HG02973 (cell line): ENCODE data around the gene FXR2.
A peak's percentile ranks its signal among the peaks of the same experiment; 100 is the strongest.
"Not testable (repeated sequence)": the region's sequence is repeated elsewhere in the genome, so short reads cannot be mapped to it uniquely, and the experiment has no call there.

Experiments used
- ATAC-seq: cut with Tn5 transposase; IDR thresholded peaks from one replicate; pipeline ENCODE4 v1.9.1; 2021; ENCODE audit warnings: moderate library complexity; ENCODE audit not compliant: unreplicated experiment

The FXR2 gene

DNA sequence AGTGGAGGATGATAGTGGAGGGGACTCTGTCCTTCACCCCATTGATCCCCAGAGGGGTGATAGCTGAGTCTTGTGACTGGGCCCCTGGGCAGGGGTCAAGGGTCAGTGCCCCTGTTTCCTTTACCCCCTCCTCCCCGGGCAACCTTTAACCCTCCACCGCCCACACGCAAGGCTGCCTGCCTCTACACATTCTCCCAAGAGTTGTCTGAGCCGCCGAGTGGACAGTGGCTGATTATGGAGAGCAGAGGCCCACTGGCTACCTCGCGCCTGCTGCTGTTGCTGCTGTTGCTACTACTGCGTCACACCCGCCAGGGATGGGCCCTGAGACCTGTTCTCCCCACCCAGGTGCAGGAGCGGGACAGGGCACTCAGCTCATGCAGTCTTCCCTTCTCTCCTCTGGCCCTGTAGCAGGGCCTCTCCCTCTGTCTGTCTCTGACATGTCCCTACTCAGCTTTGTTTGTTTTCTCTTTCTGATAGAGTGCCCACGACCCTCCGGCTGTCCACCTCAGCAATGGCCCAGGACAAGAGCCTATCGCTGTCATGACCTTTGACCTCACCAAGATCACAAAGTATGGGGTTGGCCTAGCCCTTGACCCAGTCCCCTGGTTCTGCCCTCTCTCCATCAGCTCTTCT is 15.4 kb upstream of the FXR2 start, which contains the start of gene SHBG:
Gene SHBG (plus strand): TSS at position 197 of the 633 bp plus-strand sequence. CDS start 38 bp downstream, at position 235.
- no peak for ATAC-seq

DNA sequence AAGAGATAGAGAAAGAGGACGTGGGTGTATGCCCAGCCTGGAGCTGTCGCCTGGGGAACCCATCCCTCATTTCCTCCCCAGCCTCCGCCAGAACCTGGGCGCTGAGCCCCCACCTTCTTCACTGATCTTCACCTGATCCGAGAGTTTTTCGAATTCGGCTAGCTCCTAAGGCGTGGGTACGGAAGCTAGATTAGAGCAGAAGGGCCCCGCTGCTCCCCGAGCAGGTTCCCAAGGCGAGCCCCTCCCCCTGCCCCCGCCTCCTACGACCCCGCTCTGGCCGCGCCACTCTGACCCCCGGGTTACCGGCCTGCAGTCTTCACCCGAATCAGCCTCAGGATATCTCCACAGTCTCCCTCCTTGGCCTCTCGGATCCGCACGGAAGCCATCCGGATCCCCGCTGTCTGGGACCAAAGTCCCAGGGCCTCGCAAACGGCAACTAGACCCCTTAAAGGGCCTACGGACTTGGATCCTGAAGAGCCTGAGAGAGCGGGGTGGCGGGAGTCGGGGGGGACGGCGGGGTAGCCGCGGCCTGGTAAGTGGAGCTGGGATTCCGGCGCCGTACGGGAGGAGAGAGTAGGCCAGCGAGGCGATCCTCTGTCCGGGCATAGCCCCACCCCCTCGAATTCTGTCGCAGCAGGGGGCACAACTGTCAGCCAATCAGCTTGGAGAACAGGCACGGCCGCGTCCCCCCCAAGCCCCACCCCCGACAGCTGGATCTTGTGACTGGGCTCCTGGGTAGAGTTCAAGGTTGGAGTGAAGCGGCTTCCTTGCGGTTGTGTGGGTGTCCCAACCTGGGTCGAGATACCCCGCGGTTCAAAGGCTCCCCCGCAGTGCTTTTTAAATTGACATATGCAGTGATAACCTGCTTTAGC is 12.8 kb upstream of the FXR2 start, which contains the start of gene SAT2:
Gene SAT2 (minus strand): TSS at position 572 of the 872 bp plus-strand sequence. CDS start 186 bp downstream, at position 386.
- peak; percentile 81 for ATAC-seq

DNA sequence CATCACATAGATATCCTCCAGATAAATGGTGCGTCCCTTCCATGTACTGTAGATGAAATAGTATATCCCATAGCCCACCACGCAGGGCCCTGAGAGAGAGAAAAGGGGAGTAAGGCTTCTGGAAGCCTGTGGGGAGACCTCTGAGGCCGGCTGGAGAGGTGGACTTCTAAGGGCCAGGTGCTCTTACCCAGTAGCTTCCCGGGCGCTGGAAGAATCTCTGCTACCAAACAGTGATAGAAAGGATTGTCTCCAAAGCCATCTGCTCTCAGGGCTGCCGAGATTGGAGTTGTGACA is 12.2 kb upstream of the FXR2 start:
- ATAC-seq, result no peak

DNA sequence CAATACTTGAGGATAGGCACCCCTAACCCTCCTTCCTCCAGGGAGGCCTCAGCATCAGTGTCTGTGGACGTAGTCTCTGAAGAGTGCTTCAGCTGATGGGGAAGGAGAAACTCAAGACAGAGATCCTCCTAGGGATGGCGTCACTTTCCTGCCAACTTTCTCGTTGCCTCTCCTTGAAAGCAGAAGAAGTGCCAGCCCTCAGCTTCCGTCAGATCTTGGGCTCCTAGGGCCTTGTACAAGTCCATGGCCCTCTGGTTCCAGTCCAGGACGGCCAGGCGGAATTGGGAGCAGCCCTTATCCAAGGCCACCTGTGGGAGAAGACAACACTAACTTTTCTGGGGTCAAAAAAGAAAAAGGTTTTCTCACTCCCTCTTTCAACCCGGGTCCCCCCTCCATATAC is 11.6 kb upstream of the FXR2 start:
- no peak for ATAC-seq

DNA sequence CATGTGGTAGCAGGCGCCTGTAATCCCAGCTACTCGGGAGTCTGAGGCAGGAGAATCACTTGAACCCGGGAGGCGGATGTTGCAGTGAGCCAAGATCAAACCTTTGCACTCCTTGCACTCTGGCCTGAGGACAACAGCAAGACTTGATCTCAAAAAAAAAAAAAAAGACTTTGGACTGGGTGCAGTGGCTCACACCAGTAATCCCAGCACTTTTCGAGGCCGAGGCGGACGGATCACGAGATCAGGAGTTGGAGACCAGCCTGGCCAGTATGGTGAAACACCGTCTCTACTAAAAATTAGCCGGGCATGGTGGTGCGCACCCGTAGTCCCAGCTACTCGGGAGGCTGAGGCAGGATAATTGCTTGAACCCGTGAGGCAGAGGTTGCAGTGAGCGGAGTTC is 11.1 kb upstream of the FXR2 start:
- ATAC-seq, result not testable (repeated sequence)

DNA sequence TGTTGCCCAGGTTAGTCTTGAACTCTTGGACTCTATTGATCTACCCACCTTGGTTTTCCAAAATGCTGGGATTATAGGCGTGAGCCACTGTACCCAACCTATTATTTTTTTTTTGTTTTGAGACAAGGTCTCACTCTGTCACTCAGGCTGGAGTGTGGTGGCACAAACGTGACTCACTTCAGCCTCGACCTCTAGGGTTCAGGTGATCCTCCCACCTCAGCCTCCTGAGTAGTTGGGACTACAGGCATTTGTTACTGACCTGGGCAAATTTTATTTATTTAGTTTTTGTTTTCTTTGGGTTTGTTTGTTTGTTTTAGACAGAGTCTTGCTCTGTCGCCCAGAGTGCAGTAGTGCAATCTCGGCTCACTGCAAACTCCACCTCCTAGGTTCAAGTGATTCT is 9.0 kb upstream of the FXR2 start:
- no peak for ATAC-seq

DNA sequence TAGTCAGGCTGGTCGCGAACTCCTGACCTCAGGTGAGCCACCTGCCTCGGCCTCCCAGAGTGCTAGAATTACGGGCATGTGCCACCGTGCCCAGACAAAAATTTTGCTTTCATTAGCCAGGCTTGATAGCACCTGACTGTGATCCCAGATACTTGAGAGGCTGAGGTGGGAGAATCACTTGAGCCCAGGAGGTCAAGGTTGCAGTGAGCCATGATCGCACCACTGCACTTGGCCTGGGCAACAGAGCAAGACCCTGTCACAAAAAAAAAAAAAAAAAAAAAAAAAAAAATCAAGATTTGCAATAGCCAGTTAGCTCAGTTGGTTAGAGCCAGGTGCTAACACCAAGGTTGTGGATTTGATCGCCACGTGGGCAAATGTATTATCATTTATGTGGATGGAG is 6.1 kb upstream of the FXR2 start:
- no peak for ATAC-seq

DNA sequence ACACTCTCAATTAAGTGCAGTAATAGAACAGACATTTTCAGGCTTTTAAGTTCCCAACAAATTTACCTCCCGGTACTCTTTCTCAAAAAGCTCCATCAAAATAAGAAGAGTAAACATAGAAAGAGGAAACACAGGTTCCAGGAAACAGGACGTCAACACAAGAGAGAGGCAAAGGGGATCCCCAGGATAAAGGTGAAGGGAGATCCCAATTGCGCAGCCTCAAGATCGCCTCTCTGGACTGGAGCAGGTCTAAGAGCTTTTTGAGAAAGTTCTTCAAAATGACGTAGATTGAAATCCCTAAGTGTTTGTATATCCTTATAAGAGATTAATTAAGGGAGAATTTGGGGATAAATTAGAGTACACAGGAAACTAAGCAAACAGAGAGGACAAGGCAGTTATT is 3.9 kb upstream of the FXR2 start:
- ATAC-seq, result no peak

DNA sequence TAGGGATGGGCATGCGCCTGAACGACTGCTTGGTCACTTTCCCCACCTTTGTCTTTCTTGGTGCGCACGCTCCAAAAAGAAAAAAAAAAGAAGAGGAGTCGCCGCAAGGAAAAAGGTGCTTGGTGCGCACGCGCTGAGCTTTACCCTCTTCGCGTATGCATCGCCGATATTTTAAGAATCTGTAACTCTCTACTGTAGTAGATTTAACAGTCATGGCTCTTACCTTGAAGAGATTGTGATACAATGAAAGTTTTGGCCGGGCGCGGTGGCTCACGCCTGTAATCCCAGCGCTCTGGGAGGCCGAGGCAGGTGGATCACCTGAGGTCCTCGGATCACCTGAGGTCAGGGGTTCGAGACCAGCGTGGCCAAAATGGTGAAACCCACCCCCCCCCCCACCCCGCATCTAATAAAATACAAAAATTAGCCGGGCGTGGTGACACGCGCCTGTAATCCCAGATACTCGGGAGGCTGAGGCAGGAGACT is 609 bp upstream of the FXR2 start:
- no peak for ATAC-seq

DNA sequence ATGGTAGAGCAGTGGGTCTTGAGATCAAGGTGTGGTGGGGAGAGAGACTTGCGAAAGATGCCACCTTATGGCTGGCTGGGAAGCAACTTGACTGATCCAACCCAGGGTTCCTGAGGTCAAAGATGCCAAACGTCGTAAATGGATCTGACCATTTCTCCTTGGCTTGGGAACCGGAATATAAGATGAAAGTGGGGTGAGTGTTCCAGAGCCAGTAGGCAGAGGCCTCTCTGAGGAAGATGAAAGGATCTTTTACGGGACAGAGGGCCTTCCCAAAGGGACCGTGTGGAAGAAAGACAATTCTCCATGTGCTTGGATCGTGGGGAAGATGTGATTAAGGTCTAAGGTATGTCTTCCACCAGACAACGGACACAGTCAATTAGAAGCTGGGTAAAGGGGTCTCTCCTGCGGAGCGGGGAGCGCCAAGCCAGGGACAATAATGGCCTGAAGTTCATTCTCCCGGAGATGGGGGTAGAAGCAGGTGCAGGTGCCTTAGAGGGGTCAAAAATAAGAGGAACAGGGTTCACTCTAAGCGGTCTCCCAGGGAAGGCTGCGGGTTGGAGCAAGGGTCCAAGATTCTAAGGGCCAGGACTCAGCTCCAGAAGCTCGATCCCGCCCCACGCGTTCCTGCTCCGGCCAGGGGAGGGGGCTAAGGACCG is 800 bp downstream of the FXR2 start:
- ATAC-seq, result no peak

DNA sequence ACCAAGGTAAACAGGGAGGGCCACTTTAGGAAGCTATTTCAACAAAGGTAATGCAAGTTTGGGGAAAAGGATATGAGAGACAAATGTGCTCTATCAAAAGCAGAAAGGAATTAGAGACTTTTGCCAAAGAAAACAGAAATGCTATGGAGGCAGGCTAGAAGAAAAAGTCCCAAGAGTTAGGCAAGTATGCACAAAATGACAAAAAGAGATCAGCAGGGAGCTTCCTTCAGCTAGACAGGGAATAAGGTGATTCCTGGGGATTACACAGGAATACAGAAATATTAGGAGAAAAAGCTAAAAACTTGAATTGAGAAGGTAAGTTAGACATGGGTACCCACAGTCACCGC is 2.4 kb downstream of the FXR2 start:
- ATAC-seq, result no peak

DNA sequence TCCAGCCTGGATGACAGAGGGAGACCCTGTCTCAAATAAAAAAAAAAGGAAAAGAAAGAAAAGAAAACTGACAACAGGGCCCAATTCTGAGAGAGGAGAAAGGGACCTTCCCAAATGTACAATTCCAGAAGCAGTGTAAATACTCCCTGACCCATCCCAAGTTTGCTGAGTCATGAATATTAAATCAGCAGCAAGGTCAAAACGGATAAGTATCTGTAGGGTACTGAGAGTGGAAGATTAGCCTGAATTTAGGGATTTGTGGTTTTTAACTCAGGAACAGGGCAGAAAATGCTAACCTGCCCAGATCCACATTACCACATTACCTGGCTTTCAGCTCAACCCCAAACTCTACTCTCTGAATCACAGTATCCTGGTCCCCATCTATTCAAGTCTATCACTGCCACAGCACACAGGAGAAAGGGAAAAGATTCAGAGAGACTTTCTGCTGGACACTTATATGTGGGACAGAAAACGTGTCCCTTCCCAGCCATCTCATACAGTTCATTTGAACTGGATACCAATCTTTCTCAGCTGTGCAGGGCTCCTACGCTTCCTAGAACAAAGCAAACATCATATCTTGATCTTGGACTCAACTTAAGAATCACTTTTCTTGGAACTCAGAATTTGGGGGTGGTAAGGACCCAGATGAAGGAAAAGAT is 2.9 kb downstream of the FXR2 start:
- no peak for ATAC-seq

DNA sequence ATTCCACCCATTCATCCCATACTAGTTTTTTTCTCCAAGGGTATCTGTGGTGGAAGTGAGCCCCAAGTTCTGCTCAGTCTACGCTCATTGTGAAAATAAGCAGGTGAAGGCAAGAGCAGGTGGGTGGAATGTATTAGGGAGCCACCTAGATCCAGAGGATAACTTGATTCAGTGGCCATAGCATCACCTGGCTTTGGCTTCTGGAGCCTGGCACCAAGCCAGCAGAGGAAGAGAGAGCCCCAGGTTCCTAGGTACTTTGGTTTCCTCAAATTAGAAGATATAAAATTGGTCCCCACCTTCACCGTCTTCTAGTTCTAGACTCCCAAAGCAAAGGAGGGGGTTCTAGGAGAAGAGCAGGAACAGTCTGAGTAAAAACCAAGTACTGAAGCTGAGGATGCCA is 4.1 kb downstream of the FXR2 start:
- ATAC-seq, result no peak

DNA sequence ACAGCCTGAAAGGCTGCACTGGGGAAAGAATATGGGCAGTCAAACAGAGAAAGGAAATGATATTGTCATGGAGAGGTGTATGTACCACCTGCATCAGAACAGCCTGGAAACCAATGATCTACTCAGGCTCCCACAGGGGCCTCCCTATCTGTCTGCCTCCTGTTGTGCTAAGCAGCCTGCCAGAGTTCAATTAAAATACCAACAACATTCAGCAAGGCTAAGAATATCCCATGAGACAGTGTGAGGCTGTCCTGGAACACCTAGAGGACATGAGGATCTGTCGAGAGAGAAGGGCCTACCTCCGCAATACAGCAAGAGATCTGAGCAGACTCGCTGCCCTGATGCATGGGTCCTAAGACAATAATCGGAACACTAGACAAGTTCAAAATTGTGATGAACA is 8.4 kb downstream of the FXR2 start:
- no peak for ATAC-seq

DNA sequence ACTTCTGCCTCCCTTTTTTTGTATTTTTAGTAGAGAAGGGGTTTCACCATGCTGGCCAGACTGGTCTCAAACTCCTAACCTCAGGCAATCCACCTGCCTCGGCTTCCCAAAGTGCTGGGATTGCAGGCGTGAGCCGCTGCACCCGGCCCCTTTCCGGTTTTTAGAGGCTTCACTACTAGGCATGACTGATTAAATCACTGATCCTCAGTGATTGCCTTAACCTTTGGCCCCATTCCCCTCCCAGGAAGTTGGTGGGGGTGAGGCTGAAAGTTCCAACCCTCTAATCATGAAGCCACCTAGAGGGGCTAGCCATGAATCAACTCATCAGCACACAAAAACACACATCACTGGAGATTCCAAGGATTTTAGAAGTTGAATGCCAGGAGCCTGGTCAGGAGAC is 17.1 kb downstream of the FXR2 start:
- ATAC-seq, result not testable (repeated sequence)

DNA sequence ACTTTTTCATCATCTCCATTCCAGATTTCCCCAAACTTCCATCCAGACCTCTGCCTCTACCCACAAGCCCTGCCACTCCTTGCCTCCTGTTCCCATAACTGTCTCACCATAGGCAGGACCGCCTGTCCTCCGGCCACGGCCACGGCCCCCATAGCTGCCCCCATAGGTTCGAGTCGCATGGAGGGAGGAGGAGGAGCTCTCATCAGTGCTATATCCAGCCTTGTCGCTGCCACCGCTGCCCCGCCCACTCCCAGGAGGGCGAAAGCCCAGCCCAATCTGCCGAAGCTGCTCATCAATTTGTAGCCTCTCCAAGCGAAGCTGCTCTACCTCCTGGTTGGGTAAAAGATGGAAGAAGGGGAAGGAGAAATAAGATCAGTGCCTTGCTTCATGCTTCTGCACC is 21.4 kb downstream of the FXR2 start:
- ATAC-seq, result no peak

DNA sequence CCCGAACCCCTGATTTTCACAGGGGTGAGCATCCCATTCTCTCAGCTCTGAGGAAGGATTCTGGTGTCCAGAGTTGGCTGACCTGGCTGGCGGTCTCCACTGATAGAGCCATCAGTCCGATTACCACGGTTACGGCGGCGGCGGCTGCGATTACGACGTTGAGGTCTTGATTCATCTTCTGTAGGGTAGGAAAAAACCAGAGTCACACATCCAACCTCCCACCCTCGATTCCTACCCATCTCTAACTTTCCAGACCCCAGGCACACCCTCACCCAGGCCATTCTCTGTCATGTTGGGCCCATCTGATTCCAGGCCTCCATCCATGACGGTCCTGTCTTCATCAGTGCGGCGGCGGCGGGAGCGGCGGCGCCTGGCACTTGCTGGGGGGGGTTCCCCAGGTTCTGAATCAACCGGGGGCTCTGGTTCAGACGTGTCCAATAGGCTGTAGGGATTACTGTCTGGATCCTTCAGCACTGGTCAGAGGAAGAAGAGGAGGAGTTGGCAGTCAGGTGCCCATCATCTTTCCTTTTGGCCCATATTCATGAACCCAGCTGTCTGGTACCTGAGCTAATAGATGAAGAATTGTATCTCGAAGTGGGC is 22.2 kb downstream of the FXR2 start:
- ATAC-seq, result no peak

DNA sequence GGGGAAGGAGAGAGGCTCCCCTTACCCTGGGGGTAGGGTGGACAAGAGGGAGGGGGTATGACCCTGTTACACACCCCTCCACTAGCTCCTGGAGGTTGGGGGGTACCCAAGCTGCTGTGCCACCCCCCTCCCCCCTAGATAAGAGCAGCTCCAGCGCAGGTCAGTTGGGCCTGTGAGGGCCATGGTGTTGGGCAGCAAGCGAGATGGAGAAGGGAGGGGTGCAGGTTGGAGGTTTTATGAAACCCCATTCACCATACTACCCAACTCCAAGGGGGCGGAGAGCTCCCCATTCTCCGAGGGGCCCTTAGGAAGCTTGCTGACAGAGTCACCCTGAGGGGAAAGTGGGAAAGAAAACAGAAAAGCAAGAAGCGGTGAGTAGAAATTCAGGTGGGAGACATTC is 23.1 kb downstream of the FXR2 start:
- ATAC-seq, result no peak

DNA sequence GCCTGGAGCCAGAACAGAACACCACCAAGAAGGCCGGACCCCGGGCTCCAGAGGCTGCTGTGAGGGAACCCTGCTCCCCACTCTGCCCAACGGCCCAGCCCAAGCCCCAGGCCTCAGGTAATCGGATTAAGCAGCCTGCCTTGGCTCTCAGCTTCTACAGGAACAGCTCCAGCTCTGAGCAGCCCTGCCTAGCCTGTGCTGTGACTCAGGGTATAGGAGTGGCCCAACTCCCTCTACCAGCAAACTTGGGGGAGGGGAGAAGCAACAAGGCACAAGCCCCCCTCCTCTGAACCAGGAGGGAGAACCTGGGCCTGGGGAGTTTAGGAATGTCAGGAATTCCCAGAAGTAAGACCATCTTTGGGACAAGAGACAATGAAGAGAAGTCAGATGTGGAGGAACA is 24.0 kb downstream of the FXR2 start:
- ATAC-seq, result no peak

DNA sequence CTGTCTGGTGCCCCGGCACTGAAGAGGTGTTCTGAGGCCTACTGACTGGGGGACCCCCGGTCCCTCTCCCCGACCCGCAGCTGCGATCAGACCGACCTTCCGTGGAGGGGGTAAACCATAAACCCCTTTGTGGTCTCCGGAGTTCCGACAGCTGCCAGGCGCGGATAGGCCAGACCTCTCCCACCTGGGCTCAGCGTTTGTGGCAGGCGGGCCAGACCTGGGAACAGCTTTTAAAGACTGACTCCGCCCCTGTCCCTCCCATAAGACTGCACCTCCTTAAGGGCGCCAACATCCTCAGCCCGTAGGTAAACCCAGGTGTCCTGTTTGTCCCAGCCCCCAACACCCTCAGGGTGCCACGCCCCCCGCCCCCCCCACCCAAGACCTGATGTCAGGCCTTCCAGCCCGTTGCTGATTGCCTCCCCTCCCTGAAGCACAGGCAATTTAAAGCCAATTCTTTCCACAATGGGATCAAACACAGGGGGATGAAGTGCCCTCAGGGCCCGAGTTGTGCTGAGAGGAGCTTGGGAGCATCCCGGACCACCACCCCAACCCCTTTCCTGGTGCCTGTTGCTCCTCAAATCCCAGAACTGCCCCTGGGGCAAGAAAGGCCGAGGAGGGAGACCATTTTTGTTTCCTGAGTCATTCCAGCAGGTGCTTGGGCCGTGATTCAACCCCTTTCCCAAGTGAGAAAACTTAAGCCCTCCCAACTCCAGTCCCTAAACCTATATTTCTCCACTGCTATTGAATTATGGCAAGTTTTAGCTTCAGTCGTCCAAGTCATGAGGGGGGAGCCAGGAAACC is 24.6 kb downstream of the FXR2 start, which contains the start of gene SOX15:
Gene SOX15 (minus strand): TSS at position 204 of the 801 bp plus-strand sequence. CDS start 418 bp downstream, outside the sequence.
- no peak for ATAC-seq
